HG03558 (cell line): Measurements from ENCODE around the gene GFRA1.
"Not testable (repeated sequence)": the region's sequence is repeated elsewhere in the genome, so short reads cannot be mapped to it uniquely, and the experiment has no call there.

Experiments used
- ATAC-seq: cut with Tn5 transposase; IDR thresholded peaks from one replicate; pipeline ENCODE4 v1.9.1; 2021; ENCODE audit warnings: moderate number of reproducible peaks; ENCODE audit not compliant: unreplicated experiment; ENCODE audit errors: extremely low read depth

Gene GFRA1

DNA sequence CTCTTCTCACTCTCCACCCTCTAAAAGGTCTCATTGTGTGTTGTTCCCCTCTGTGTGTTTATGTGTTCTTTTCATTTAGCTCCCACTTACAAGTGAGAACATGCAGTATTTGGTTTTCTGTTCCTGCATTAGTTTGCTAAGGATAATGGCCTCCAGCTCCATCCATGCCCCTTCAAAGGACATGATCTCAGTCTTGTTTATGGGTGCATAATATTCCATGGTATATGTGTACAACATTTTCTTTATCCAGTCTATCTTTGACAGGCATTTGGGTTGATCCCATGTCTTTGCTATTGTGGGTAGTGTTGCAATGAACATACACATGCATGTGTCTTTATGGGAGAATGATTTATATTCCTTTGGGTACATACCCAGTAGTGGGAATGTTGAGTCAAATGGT lies 107.1 kb downstream of the GFRA1 start:
- ATAC-seq, result not testable (repeated sequence)

DNA sequence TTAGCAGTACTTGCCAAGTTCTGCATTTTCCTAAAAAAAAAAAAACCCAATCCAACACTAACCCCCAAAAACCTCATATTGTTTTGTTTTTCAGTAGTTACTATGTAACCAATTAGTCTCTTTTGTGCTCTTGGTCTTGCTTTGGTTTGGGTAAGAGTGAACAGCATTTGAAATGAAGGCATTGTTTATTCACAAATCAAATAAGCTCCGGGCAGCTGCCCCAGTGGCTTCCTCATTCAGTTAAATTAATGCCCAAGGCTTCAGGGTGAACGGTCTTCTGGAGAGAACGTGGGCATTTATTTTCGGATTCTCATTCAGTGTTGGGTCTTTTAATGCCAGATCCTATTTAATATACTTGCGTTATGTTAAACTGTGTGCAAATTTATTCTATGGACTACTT lies 108.7 kb downstream of the GFRA1 start:
- no peak for ATAC-seq

DNA sequence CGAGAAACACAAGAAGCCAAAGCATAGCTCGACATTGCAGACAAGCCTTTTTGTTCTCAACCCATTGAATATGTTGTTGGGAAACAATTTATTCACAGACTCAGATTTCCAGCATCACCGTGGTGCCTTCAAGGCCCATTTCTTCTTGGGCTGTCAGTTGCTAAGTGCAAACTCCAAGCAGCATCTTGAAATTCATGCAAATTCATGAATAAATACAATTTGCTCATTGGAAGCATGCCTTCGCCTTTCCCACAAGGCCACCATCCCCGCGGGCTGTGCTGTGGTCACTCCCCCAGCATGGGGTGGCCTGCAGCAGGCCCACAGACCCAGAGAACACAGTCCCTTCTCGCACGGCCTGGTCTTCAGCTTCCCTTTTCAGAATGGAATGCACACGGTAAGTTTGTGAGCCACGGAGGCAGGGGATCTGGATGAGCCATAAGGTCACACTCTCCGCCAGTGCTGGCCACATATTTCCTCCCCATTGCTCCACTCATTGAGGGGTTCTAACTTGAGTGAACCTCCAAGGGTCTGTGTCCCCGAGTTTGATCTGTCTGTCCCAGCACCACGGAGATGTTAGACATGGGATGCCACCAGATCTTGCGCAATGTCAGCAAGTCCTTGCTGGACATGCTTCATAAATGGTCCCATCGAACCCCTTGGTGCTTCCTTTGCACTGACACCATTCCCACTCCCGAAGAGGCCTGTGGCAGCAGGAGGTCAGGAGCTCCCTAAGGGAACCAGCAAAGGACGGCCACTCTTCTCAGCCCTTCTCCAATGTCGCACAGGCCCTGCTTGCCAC lies 109.5 kb downstream of the GFRA1 start:
- ATAC-seq, result no peak

DNA sequence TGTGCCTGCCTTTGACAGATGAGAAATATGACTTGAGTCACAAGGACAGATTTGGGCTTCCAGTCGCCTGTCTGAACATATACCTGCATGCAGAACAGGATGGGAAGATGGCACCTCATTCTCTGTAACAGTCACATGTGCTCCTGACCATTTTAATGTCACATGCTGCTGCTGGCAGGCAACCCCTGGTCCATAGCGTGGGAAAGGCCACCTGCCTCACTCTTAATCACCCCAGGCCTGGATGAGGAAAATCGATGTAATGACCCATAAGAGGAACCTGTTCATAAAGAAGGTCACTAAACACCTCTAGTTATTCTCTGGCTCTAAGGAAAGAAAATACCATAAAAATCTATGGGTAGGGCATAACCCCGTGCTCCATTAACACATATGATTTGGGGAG lies 110.2 kb downstream of the GFRA1 start:
- ATAC-seq, result no peak

DNA sequence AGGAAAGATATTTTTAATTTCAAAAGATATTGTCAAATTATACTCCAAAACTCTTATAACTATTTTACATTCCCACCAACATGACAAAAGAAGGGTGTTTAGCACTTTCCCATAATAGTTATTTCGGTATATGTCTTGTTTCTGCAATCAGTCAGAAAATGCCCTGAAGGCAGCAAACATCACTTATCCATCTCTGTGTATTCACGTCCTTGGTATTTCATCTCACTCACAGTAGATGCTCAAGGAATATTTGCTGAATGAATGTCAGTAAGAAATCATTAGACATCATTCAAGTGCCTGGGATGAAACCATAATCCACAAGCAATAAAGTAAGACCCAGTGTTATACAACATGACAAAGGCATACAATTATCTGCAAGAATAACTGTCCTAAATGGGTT lies 112.7 kb downstream of the GFRA1 start:
- no peak for ATAC-seq

DNA sequence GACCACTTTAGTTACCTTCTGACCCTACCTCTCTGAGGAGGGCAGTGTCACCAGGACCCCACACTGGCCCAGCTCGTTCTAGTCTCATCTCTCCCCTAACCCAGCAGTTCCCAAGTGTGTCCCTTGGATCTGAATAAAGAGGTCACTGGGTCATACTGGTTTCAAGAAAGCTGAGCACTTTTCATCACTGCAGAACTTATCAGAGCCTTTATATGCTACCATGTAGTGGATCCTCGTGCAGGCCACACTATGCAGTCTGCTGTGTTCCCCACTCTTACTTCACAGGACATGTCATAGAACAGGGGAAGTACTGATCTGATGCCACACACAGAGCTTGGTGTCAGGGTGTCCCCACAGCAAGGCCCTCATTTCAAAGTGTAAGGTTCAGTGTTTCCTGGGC lies 113.8 kb downstream of the GFRA1 start:
- no peak for ATAC-seq

DNA sequence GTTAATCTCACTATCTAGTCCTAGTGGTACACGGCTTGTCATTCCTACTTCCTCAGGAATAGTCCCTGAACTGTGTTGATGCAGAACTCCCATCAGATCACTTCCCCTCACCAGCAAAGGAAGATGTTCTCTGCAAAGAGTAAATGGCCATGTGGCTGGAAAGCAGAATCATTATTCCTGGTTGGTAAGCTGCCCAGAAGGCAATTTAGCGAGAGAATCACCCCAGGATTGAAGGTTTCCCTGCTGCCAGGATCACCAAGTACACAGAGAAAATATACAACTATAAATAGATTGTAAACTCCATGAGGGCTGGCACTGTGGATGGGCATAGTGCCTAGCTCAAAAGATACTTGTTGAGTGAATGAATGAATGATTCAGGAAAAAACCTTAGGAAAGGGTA lies 115.0 kb downstream of the GFRA1 start:
- ATAC-seq, result no peak

DNA sequence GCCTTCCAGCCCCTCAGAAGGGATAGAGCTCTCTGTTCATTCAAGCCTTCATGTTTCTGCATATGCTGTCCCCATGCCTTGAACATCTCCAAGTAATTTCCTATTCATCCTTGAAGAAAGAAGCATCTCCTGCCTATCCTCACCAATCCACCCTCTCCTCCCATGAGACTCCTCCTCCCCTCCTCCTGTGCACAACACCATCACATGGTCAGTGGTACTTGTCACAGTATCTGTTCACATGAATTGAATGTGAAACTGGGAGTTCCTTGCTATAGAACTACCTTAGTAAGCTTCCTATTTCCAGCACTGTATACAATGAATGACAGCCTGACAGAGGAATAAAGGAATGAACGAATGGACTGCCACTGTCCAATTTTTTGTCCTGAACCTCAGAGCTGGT lies 115.5 kb downstream of the GFRA1 start:
- no peak for ATAC-seq

DNA sequence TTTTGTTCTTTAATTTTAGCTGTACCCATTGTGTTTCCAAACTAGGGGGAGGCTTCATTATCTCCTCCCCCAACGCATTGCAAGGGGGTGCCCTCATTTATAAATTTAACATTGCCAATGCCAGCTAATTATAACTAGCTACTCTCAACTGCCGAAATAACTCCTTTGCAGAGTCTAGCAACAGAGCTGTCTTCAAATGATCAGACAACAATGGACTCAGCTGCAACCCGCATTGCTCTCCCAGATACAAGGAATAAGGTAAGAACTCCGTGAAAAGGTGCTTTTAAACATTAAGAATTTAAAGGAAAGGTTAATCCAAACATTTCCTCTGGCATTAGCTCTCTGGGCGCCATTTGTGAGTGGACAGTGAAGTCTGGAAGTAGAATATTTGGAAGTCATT lies 116.2 kb downstream of the GFRA1 start:
- no peak for ATAC-seq

DNA sequence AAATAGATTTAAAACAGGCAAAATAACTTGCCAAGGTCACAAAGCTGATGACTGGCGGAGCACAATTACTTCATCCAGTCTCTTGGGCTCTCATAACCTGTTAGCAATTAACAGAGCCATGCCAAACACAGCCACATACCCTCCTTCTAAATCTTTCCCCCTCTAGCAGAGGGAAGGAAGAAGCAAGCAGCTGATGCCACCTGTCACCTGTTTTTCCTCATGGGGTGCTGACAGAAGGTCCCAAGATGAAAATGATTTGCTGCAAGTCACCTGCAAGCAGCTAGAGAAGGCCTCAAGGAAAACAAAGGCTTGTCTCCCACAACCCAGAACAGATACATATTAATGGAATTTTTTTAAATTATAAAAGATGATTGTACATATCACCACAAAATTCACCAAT lies 117.8 kb downstream of the GFRA1 start:
- no peak for ATAC-seq

DNA sequence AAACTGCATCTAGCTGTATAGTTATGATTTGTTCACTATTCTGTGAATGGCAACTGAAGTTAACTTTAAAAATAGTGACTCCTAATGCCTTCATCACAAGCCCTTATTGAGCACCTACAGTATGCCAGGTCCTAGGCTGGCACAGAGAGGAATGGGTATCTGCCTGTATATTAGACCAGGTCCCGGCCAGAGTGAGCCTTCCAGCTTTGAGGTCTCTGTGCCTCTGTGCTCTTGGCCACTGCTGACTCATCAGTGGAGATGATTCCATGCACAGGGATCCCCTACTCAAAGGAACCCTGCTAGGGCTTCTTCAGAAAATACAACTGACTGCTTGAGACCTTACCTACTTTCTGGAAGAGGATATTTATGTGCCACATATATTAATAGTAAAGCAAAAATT lies 118.4 kb downstream of the GFRA1 start:
- no peak for ATAC-seq

DNA sequence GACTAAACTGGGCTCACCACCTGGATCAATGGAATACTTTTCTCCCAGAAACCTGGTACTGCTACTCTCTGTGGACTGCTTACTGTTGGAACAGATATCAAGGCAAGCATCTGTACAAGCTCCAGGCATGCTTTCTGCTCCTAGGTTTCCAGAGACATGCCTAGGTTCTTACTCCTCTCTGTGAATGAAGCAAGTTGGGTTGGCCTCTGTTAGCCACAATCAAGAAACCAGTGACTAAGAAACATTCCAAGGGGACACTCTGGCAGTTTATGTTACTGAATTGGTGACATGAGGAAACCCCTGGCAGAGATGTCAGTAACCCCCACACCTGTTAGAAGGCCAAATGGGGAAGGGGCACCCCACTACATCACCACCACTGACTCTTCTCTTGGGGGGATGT lies 121.9 kb downstream of the GFRA1 start:
- no peak for ATAC-seq

DNA sequence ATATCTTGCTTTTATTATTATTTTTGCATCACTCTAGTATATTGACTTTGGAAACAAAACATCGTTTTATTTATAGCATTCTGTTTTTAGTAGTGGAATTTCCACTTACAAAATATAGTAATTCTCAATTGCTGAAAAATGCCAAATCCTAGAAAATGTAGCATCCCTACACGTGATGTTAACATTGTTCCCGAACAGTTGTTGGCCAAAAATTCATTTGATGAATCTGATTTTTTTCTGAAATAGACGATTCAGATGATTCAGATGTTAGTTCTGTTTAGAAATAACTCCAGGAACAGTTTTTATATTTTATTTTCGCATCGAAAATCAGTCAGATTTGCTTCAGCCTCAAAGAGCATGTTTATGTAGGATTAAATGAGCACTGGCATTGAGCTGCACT lies 122.4 kb downstream of the GFRA1 start:
- ATAC-seq, result no peak

DNA sequence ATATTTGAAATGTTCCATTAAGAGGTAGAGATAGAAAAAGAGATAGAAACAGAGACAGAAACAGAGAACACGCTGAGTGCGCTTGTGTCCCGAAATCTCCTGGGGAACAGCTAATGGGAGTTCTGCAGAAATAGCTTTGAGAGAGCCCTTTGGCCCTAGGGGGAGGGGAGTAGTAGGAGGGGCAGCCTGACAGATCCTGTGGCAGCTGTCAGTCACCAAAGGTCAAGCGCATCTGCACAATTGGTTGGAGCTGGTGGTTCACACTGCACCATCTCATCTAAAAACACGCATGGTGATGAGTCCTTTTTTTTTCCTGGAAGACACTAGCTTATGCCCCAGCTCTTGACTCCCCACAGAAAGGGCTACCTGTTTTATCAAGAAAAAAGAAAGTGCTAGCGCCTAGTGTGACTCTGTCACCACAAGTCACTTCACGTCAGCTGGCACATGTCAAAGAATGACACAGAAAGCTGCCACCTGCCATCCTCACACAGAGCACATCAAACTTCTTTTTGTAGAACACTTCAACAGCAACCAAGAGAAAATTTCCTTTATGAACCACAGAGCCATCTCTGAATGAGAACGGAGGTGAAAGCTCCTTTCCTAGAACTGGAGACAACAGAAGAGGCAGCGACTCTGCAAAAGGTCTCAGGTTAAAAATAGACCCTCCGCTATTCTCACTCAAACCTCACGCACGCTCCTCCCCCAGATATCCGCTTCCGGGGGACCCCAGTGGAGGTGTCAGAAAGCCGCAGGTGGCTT lies 125.7 kb downstream of the GFRA1 start:
- no peak for ATAC-seq

DNA sequence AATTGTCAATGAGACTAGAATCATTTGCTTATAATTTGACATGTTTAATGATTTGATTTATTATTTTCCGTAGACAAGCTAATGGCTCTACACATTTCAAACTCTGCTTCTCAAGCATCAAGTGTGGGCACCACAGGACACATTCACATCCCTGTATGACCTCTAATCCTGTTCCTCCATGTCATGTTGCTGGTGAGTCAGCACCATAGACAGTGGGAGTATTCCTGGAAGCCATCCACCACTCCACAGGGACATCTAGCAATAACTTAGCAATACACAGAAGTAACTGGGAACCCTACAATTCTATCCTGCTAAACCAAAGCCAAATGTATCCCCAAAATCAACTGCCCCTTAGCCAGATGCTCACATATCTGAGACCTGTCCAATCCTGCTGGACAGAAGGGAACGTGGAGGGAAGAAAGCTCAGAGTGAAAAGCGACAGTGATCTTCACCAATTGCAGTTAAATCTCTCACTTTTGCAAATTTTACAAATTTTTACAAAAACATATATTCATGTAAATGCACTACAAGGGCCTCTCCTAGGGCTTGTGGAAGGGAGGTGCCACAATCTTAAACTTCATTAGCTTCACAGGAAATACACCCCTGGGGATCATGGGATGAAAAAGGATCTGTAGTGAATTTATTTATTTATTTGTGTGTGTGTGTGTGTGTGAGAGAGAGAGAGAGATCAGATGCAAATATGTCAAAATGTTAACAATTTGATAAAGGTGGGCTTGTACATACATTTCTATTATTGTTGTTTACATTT lies 126.5 kb downstream of the GFRA1 start:
- ATAC-seq, result no peak

DNA sequence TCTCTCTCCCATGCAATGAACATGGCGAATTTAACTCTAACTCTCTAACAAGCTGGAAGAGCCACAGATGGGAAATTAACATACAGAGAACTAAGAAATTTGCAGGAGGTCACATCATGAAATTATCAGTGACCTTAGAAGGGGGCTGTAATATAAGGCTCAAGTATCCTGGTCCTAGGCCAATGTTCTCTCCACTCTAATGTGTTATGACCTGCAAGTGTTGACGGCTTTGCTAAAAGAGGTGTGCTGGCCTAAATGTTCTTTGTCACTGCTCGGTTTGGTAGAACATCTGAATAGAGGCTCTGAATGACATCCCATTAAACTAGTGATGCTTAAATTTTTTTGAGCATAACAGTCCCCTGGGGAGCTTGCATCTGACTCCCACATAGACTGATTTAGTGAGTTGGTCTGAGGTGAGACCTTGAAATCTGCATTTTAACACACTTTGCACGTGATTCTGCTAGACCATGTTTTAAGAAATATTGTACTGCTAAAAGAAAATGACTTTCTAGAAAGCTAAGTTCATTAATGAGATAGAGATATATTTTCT lies 129.3 kb downstream of the GFRA1 start:
- no peak for ATAC-seq

DNA sequence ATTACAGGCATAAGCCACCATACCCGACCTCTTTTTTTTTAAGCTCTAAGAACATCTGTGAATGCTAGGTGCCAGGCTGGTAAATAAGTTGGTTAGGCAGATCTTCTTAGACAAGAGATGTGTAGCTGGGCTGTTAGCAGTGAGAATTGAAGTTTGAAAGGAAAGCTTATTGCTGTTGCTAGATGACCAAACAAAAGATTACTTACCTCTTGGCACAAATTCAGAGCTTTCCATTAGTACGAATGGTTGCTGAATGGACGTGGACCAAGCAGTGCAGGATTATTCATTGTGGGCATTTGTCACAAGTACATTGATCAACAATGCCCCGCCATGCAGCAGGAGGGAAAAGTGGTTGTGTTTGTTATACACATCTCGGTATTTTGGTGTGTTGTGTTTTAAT lies 131.2 kb downstream of the GFRA1 start:
- no peak for ATAC-seq

DNA sequence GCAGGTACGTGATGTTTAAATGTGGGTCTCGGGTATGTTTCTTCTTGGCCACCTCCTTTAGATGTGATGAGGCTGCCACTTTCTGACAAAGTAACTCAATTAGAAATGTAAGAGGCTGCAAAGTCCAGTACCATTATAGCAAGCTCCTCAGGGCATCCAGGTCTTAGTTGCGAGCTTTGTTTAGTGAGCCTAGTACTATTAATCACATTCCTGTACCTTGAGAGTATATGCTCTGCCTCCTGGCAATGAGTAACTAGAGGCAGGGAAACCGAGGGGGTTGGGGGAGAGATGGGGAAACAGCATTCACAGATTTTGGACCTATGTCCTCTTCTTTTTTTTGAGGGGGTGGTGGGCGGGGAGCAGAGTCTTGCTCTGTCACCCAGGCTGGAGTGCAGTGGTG lies 131.8 kb downstream of the GFRA1 start:
- no peak for ATAC-seq

DNA sequence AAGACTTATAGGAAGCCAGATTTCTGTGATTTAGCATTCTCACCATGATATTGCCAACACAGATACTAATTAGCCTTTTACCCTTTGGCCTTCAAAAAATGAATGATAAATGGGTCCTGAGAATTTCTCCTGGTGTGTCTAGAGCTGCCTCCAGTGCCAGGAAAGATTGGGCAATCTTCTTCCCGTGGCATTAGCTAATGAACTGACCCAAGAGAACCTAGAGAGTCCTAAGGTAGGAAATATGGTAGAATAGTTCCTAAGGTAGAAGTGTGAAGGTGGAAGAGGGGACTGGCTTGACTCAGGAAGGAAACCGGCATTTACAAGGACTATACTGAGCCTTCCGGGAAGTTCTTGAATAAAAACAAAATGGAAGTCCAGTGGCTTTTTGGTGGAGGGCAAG lies 133.1 kb downstream of the GFRA1 start:
- no peak for ATAC-seq

DNA sequence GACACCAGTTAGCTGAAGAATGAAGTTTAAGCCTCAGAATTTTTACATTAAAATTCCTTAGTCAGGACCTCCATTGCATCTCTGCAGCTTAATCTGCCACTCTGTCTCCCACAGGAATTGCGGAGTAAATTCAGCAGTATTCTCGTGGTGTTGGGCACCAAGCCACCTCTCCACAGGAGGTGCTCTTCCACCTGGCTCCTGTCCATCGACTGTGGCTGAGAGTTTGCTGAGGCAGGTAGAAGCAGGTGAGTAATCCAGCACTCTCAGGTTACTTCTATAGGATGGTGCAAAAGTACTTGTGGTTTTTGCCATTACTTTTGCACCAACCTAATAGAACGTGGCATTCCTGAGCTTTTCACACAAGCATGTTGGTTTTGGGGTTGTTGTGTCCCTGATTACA lies 134.1 kb downstream of the GFRA1 start:
- ATAC-seq, result no peak

DNA sequence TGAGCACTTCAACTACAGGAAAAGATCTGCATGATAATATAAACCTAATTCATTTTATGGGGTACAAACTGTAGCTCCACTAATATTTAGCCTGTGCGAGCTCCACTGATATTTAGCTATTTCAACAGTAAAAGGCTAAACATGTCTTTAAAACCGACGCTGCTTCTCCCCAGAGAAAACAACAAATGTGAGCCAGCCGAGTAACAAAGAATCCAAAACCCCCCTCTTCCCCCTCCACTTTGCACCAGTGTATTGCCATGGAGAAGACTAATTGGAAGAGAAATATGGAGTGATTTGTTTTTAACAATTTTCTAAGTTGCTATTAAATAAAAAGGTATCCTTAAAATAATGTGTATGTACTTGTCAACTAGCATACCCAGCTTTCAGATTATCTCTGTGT lies 136.7 kb downstream of the GFRA1 start:
- no peak for ATAC-seq
